ENCODE measurements around the gene SEZ6L.

Gene SEZ6L

GRCh38 chr22:26367402-26368245, 198.4 kb downstream of the SEZ6L start:
- DNase-seq = peak; percentile 73 to 90 (median 86)
- Histone ChIP-seq H3K4me3 (ENCODE audit: control insufficient read depth in 1 of 7, extremely low read depth in 1 of 7, insufficient read depth in 4 of 7, low read depth in 2 of 7, low read length in 6 of 7) (no peak overlapping the region), H3K27ac (ENCODE audit: insufficient read depth in 1 of 2, low read depth in 1 of 2, low read length in 2 of 2, poor library complexity in 1 of 2, severe bottlenecking in 2 of 2) (no peak overlapping the region), H3K4me1 (ENCODE audit: control extremely low read depth in 1 of 4, control insufficient read depth in 4 of 4, insufficient read depth in 4 of 4, low read length in 3 of 4) (no peaks in the 10 kb centered on the region), H3K36me3 (ENCODE audit: control insufficient read depth in 4 of 4, insufficient read depth in 4 of 4, low read length in 3 of 4) (no peaks in the 10 kb centered on the region), H3K9me3 (ENCODE audit: control extremely low read depth in 1 of 5, control insufficient read depth in 4 of 5, insufficient read depth in 2 of 5, low read depth in 1 of 5, low read length in 4 of 5) (no peaks in the 10 kb centered on the region), H3K27me3 (replicated peaks in 2 of 5; ENCODE audit: control insufficient read depth in 4 of 5, insufficient read depth in 5 of 5, low read length in 4 of 5) (no peaks in the 10 kb centered on the region)
- WGBS (ENCODE audit: insufficient coverage) = 78% methylated on average over 7 of the region's 19 CpGs
- CTCF ChIA-PET = interaction anchor here (1.0 to 5.2 kb wide), 9 partner anchors 10 to 293 kb away, joined by 3 to 51 read pairs (median 10); no protein-coding TSS in a partner anchor
- POLR2A ChIA-PET = interaction anchor here (0.6 kb wide), 1 partner anchor 76 kb away, joined by 3 read pairs; no protein-coding TSS in a partner anchor

- no peaks in the 10 kb centered on the region for H3K27me3 ChIP-seq (replicated peaks in 2 of 5; ENCODE audit: control insufficient read depth in 4 of 5, insufficient read depth in 5 of 5, low read length in 4 of 5)
- no peaks in the 10 kb centered on the region for H3K9me3 ChIP-seq (ENCODE audit: control extremely low read depth in 1 of 5, control insufficient read depth in 4 of 5, insufficient read depth in 2 of 5, low read depth in 1 of 5, low read length in 4 of 5)
- no peak for DNase-seq
- 96% methylated on average over 3 of the region's 4 CpGs for WGBS (ENCODE audit: insufficient coverage)
- POLR2A ChIA-PET = no interaction called here
- CTCF ChIA-PET = interaction anchor here (3.3 kb wide), 1 partner anchor 8 kb away, joined by 13 read pairs; no protein-coding TSS in a partner anchor
- H3K4me3 ChIP-seq (ENCODE audit: control insufficient read depth in 1 of 7, extremely low read depth in 1 of 7, insufficient read depth in 4 of 7, low read depth in 2 of 7, low read length in 6 of 7) = no peak overlapping the region
- H3K4me1 ChIP-seq (ENCODE audit: control extremely low read depth in 1 of 4, control insufficient read depth in 4 of 4, insufficient read depth in 4 of 4, low read length in 3 of 4) = peaks cover 0 to 11% (median 6%) of the 10 kb centered on the region in 4 experiments
- no peak overlapping the region for H3K27ac ChIP-seq (ENCODE audit: insufficient read depth in 1 of 2, low read depth in 1 of 2, low read length in 2 of 2, poor library complexity in 1 of 2, severe bottlenecking in 2 of 2)
- H3K36me3 ChIP-seq (ENCODE audit: control insufficient read depth in 4 of 4, insufficient read depth in 4 of 4, low read length in 3 of 4) = no peaks in the 10 kb centered on the region
Measured at GRCh38 chr22:26372890-26373289, 203.6 kb downstream of the SEZ6L start.

- H3K27ac ChIP-seq (ENCODE audit: insufficient read depth in 1 of 2, low read depth in 1 of 2, low read length in 2 of 2, poor library complexity in 1 of 2, severe bottlenecking in 2 of 2) = no peak overlapping the region
- H3K27me3 ChIP-seq (replicated peaks in 2 of 5; ENCODE audit: control insufficient read depth in 4 of 5, insufficient read depth in 5 of 5, low read length in 4 of 5) = peaks cover 0 to 2% (median 0%) of the 10 kb centered on the region in 5 experiments
- no peak for DNase-seq
- CTCF ChIA-PET = interaction anchor here (1.2 to 3.3 kb wide), 5 partner anchors 10 to 88 kb away, joined by 4 to 13 read pairs (median 5); no protein-coding TSS in a partner anchor
- 95% methylated on average over 9 of the region's 10 CpGs for WGBS (ENCODE audit: insufficient coverage)
- H3K4me1 ChIP-seq (ENCODE audit: control extremely low read depth in 1 of 4, control insufficient read depth in 4 of 4, insufficient read depth in 4 of 4, low read length in 3 of 4) = peaks cover 0 to 11% (median 6%) of the 10 kb centered on the region in 4 experiments
- no peak overlapping the region for H3K4me3 ChIP-seq (ENCODE audit: control insufficient read depth in 1 of 7, extremely low read depth in 1 of 7, insufficient read depth in 4 of 7, low read depth in 2 of 7, low read length in 6 of 7)
- H3K36me3 ChIP-seq (ENCODE audit: control insufficient read depth in 4 of 4, insufficient read depth in 4 of 4, low read length in 3 of 4) = no peaks in the 10 kb centered on the region
- POLR2A ChIA-PET = no interaction called here
- no peaks in the 10 kb centered on the region for H3K9me3 ChIP-seq (ENCODE audit: control extremely low read depth in 1 of 5, control insufficient read depth in 4 of 5, insufficient read depth in 2 of 5, low read depth in 1 of 5, low read length in 4 of 5)
Measured at GRCh38 chr22:26374391-26375026, 205.2 kb downstream of the SEZ6L start.

- Histone ChIP-seq H3K27me3 (replicated peaks in 2 of 5; ENCODE audit: control insufficient read depth in 4 of 5, insufficient read depth in 5 of 5, low read length in 4 of 5) (peaks cover 0 to 2% (median 0%) of the 10 kb centered on the region in 5 experiments), H3K9me3 (ENCODE audit: control extremely low read depth in 1 of 5, control insufficient read depth in 4 of 5, insufficient read depth in 2 of 5, low read depth in 1 of 5, low read length in 4 of 5) (no peaks in the 10 kb centered on the region), H3K27ac (ENCODE audit: insufficient read depth in 1 of 2, low read depth in 1 of 2, low read length in 2 of 2, poor library complexity in 1 of 2, severe bottlenecking in 2 of 2) (no peak overlapping the region), H3K4me3 (ENCODE audit: control insufficient read depth in 1 of 7, extremely low read depth in 1 of 7, insufficient read depth in 4 of 7, low read depth in 2 of 7, low read length in 6 of 7) (peak overlapping the region in 4 of 7 experiments; percentile 0 to 57 (median 22)), H3K36me3 (ENCODE audit: control insufficient read depth in 4 of 4, insufficient read depth in 4 of 4, low read length in 3 of 4) (no peaks in the 10 kb centered on the region), H3K4me1 (ENCODE audit: control extremely low read depth in 1 of 4, control insufficient read depth in 4 of 4, insufficient read depth in 4 of 4, low read length in 3 of 4) (peaks cover 0 to 11% (median 6%) of the 10 kb centered on the region in 4 experiments)
- POLR2A ChIA-PET = no interaction called here
- CTCF ChIA-PET = interaction anchor here (1.0 to 4.0 kb wide), 4 partner anchors 11 to 84 kb away, joined by 3 to 27 read pairs (median 11); no protein-coding TSS in a partner anchor
- 28% methylated on average over 9 of the region's 15 CpGs for WGBS (ENCODE audit: insufficient coverage)
- DNase-seq = peak; percentile 58 to 77 (median 70)
Measured at GRCh38 chr22:26377170-26377830, 208.0 kb downstream of the SEZ6L start.

GRCh38 chr22:26380072-26380830, 211.0 kb downstream of the SEZ6L start:
- no peak overlapping the region for H3K4me3 ChIP-seq (ENCODE audit: control insufficient read depth in 1 of 7, extremely low read depth in 1 of 7, insufficient read depth in 4 of 7, low read depth in 2 of 7, low read length in 6 of 7)
- no peaks in the 10 kb centered on the region for H3K9me3 ChIP-seq (ENCODE audit: control extremely low read depth in 1 of 5, control insufficient read depth in 4 of 5, insufficient read depth in 2 of 5, low read depth in 1 of 5, low read length in 4 of 5)
- H3K27me3 ChIP-seq (replicated peaks in 2 of 5; ENCODE audit: control insufficient read depth in 4 of 5, insufficient read depth in 5 of 5, low read length in 4 of 5) = peaks cover 0 to 5% (median 0%) of the 10 kb centered on the region in 5 experiments
- ChIA-PET POLR2A (no interaction called here), CTCF (interaction anchor here (1.0 to 4.0 kb wide), 3 partner anchors 13 to 81 kb away, joined by 3 to 27 read pairs (median 10); no protein-coding TSS in a partner anchor)
- H3K27ac ChIP-seq (ENCODE audit: insufficient read depth in 1 of 2, low read depth in 1 of 2, low read length in 2 of 2, poor library complexity in 1 of 2, severe bottlenecking in 2 of 2) = no peak overlapping the region
- no peaks in the 10 kb centered on the region for H3K36me3 ChIP-seq (ENCODE audit: control insufficient read depth in 4 of 4, insufficient read depth in 4 of 4, low read length in 3 of 4)
- WGBS (ENCODE audit: insufficient coverage) = 96% methylated on average over 6 of the region's 10 CpGs
- DNase-seq = no peak
- H3K4me1 ChIP-seq (ENCODE audit: control extremely low read depth in 1 of 4, control insufficient read depth in 4 of 4, insufficient read depth in 4 of 4, low read length in 3 of 4) = peaks cover 0 to 11% (median 6%) of the 10 kb centered on the region in 4 experiments

- peaks cover 0 to 5% (median 0%) of the 10 kb centered on the region in 5 experiments for H3K27me3 ChIP-seq (replicated peaks in 2 of 5; ENCODE audit: control insufficient read depth in 4 of 5, insufficient read depth in 5 of 5, low read length in 4 of 5)
- no CpG with 5 or more reads among the region's 3 CpGs for WGBS (ENCODE audit: insufficient coverage)
- no peak overlapping the region for H3K4me3 ChIP-seq (ENCODE audit: control insufficient read depth in 1 of 7, extremely low read depth in 1 of 7, insufficient read depth in 4 of 7, low read depth in 2 of 7, low read length in 6 of 7)
- peaks cover 0 to 2% (median under 1%) of the 10 kb centered on the region in 4 experiments for H3K4me1 ChIP-seq (ENCODE audit: control extremely low read depth in 1 of 4, control insufficient read depth in 4 of 4, insufficient read depth in 4 of 4, low read length in 3 of 4)
- H3K9me3 ChIP-seq (ENCODE audit: control extremely low read depth in 1 of 5, control insufficient read depth in 4 of 5, insufficient read depth in 2 of 5, low read depth in 1 of 5, low read length in 4 of 5) = peaks cover 0 to 2% (median 0%) of the 10 kb centered on the region in 5 experiments
- ChIA-PET CTCF (interaction anchor here (0.7 to 1.9 kb wide), 4 partner anchors 13 to 193 kb away, joined by 4 to 8 read pairs (median 6); no protein-coding TSS in a partner anchor), POLR2A (no interaction called here)
- H3K36me3 ChIP-seq (ENCODE audit: control insufficient read depth in 4 of 4, insufficient read depth in 4 of 4, low read length in 3 of 4) = no peaks in the 10 kb centered on the region
- H3K27ac ChIP-seq (ENCODE audit: insufficient read depth in 1 of 2, low read depth in 1 of 2, low read length in 2 of 2, poor library complexity in 1 of 2, severe bottlenecking in 2 of 2) = no peak overlapping the region
- no peak for DNase-seq
Measured at GRCh38 chr22:26382782-26383181, 213.5 kb downstream of the SEZ6L start.
